Endothelial cell of umbilical vein (primary cell): ENCODE measurements around the gene CFAP73.

Source experiments
- EZH2 ChIP-seq: IDR thresholded peaks from 2 replicates; pipeline ENCODE4 v1.6.1; 2012; ENCODE audit warnings: borderline replicate concordance, low read depth, mild to moderate bottlenecking, moderate library complexity, low read length, inconsistent platforms; ENCODE audit not compliant: severe bottlenecking
- FOS ChIP-seq: IDR thresholded peaks from 2 replicates; pipeline ENCODE4 v1.6.1; 2011; ENCODE audit warnings: mild to moderate bottlenecking, low read length, moderate library complexity, borderline replicate concordance; ENCODE audit not compliant: insufficient read depth
- GATA2 ChIP-seq: IDR thresholded peaks from 2 replicates; pipeline ENCODE4 v1.7.0; 2011; ENCODE audit warnings: low read depth, mild to moderate bottlenecking, moderate library complexity, mixed read lengths, low read length; ENCODE audit not compliant: insufficient read length, insufficient read depth
- JUN ChIP-seq: IDR thresholded peaks from 2 replicates; pipeline ENCODE4 v1.6.1; 2011; ENCODE audit warnings: borderline replicate concordance, low read depth; ENCODE audit not compliant: insufficient read length, insufficient read depth
- MYC ChIP-seq: IDR thresholded peaks from one replicate; pipeline ENCODE4 v1.6.1; 2011; ENCODE audit warnings: mild to moderate bottlenecking, low read depth, low read length
- POLR2A ChIP-seq: IDR thresholded peaks from 2 replicates; pipeline ENCODE4 v1.6.1; 2012; ENCODE audit warnings: low read depth, mild to moderate bottlenecking, control low read depth, low read length
- POLR2AphosphoS5 ChIP-seq: IDR thresholded peaks from 2 replicates; pipeline ENCODE4 v1.6.1; 2012; ENCODE audit warnings: low read depth, mild to moderate bottlenecking, control low read depth, low read length, moderate library complexity; ENCODE audit not compliant: insufficient read depth
- TF ChIP-seq, protein P1 (sequence below), 2 donors: IDR thresholded peaks; 1 replicate in 1 of 2; 2 replicates in 1 of 2; pipeline ENCODE4 v1.5.1; 2011; ENCODE audit warnings: low read length in 2 of 2, mild to moderate bottlenecking in 2 of 2, moderate library complexity in 2 of 2, control low read depth in 1 of 2, inconsistent platforms in 1 of 2, low read depth in 1 of 2; ENCODE audit not compliant: insufficient read depth in 1 of 2; ENCODE audit errors: extremely low read depth in 1 of 2
- TF ChIP-seq, protein P2 (sequence below): IDR thresholded peaks from 2 replicates; pipeline ENCODE4 v1.6.1; 2011; ENCODE audit not compliant: insufficient read depth, insufficient read length

DNA sequence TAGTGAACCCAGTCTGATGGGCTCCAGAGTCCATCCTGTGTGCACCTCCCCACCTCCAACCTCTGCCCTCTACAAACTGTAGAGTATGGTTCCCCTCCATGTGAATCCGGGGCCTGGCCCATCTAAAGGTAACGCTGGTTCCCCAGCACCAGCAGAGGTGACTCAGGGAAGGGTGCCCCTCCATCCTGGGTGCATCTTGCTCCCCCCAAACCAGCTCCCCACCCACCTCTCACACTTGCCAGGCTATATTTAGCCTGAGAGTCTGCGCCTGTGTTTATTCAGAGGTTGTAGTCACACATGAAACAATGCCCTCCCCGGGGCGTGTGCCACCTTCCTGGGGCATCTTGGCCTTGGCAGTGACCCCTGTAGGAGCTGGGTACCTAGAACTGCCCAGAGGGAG is 40.2 kb upstream of the CFAP73 start:
- TF ChIP-seq POLR2A: no peak
- TF ChIP-seq, protein P1, sequence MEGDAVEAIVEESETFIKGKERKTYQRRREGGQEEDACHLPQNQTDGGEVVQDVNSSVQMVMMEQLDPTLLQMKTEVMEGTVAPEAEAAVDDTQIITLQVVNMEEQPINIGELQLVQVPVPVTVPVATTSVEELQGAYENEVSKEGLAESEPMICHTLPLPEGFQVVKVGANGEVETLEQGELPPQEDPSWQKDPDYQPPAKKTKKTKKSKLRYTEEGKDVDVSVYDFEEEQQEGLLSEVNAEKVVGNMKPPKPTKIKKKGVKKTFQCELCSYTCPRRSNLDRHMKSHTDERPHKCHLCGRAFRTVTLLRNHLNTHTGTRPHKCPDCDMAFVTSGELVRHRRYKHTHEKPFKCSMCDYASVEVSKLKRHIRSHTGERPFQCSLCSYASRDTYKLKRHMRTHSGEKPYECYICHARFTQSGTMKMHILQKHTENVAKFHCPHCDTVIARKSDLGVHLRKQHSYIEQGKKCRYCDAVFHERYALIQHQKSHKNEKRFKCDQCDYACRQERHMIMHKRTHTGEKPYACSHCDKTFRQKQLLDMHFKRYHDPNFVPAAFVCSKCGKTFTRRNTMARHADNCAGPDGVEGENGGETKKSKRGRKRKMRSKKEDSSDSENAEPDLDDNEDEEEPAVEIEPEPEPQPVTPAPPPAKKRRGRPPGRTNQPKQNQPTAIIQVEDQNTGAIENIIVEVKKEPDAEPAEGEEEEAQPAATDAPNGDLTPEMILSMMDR (IDR thresholded peaks at IDR 0.05; ENCODE audit: extremely low read depth in 1 of 2, insufficient read depth in 1 of 2, low read depth in 1 of 2, low read length in 2 of 2): no peak
- no peak for TF ChIP-seq MYC
- no peak for TF ChIP-seq EZH2
- no peak for TF ChIP-seq POLR2AphosphoS5
- TF ChIP-seq JUN: no peak
- no peak for TF ChIP-seq FOS
- TF ChIP-seq GATA2: no peak
- TF ChIP-seq, protein P2, sequence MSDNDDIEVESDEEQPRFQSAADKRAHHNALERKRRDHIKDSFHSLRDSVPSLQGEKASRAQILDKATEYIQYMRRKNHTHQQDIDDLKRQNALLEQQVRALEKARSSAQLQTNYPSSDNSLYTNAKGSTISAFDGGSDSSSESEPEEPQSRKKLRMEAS: no peak
